Astrocyte of the spinal cord (primary cell): Measurements from ENCODE around the gene FGF14.

Experiments used
- DNase-seq: peaks from one replicate; pipeline ENCODE4 v3.0.0; 2011; ENCODE audit warnings: low read depth, low spot score
- H3K4me3 ChIP-seq: 2 replicates; pipeline ENCODE4 v1.5.1; 2011; ENCODE audit warnings: low read depth, mild to moderate bottlenecking, low read length, moderate library complexity
- in situ Hi-C: cut with HindIII; loops from 2 replicates; pipeline ENCODE4 v1.10.0; 2017; ENCODE audit warnings: low sequenced_read_pairs
- TF ChIP-seq, protein P1 (sequence below): IDR thresholded peaks from 2 replicates; pipeline ENCODE4 v1.5.1; 2012; ENCODE audit warnings: low read depth, mild to moderate bottlenecking, low read length, inconsistent platforms

Gene FGF14

DNA sequence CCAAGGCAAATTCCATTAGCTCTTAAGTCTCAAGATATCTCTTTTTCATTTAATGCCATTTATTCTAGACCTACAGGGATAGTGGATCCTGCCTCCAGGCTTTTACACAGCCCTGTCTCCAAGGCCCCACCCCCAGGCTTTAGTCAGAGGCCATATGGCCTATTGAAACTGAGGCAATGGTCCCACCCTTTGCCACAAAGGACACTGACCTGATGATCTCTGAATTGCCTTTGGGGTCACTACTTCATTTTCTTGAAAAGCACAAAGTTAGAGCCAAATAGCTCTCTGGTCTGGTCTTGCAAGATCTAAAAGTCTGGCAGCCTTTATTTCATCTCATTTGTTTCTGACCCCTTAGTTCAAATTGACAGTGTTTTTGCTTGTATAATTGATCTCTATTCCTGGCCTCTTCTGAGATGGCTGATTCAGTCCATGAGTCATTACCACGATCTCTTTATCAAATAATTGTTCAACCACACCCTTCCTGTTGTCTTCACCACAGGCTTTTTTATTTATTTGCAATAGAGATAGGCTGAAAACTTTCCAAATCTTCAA lies 209.8 kb downstream of the FGF14 start:
- no peak overlapping the region for H3K4me3 ChIP-seq
- peak; percentile 62 for DNase-seq
- in situ Hi-C loops: no loop called here
- TF ChIP-seq, protein P1, sequence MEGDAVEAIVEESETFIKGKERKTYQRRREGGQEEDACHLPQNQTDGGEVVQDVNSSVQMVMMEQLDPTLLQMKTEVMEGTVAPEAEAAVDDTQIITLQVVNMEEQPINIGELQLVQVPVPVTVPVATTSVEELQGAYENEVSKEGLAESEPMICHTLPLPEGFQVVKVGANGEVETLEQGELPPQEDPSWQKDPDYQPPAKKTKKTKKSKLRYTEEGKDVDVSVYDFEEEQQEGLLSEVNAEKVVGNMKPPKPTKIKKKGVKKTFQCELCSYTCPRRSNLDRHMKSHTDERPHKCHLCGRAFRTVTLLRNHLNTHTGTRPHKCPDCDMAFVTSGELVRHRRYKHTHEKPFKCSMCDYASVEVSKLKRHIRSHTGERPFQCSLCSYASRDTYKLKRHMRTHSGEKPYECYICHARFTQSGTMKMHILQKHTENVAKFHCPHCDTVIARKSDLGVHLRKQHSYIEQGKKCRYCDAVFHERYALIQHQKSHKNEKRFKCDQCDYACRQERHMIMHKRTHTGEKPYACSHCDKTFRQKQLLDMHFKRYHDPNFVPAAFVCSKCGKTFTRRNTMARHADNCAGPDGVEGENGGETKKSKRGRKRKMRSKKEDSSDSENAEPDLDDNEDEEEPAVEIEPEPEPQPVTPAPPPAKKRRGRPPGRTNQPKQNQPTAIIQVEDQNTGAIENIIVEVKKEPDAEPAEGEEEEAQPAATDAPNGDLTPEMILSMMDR: no peak

DNA sequence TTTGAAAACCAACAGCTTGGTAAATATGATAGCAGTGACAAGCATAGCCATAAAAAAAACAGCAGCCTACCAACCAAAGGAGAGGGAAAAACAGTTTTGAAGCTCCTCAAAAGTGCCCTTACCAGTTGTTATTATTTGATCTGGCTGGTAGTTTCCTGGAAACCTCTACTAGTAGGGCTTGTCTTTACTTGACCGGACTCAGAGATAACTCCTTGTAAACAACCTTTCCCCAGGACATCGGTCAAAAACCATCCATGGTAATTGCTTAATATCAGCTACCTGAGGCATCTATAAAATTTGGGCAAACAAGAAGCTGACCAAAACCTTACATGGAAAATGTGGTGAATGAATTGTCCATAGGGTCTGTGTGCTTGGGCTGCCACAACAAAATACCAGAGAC lies 210.9 kb downstream of the FGF14 start:
- DNase-seq: no peak
- TF ChIP-seq, protein P1: no peak
- in situ Hi-C loops: no loop called here
- H3K4me3 ChIP-seq: no peak overlapping the region

- no peak overlapping the region for H3K4me3 ChIP-seq
- no peak for DNase-seq
- TF ChIP-seq, protein P1: no peak
- in situ Hi-C loops: no loop called here
Measured at GRCh38 chr13:102187313-102187712, 214.5 kb downstream of the FGF14 start.

DNA sequence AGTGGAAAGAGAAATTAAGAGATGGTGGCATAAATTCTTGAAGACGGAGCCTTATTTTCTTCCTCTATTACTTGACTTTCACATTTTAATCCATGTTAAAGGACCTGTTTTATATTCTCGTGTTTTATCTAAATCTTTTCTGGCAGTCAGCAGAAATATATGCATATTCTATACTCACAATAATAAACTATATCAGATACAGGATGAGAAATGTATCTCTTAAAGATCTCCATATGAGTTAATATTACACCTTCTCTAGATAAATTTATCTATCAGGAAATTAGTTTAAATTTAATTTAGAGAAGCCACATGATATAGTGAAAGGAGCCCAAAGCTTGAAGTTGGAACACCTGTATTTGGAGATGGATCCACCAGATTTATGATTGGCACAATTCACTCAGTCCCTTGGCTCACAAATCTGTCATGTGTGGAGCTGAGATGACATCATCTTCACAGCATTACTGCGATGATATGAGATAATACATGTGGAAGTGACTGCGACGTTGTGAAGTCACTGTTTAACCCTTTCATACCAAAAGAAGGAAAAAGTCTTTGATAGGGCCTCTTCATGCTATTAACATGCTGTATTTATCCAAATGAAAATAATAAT lies 216.4 kb downstream of the FGF14 start:
- DNase-seq: no peak
- TF ChIP-seq, protein P1: no peak
- in situ Hi-C loops: no loop called here
- no peak overlapping the region for H3K4me3 ChIP-seq

- no peak for DNase-seq
- in situ Hi-C loops: no loop called here
- no peak overlapping the region for H3K4me3 ChIP-seq
- TF ChIP-seq, protein P1: no peak
Measured at GRCh38 chr13:102183509-102184182, 218.2 kb downstream of the FGF14 start.

DNA sequence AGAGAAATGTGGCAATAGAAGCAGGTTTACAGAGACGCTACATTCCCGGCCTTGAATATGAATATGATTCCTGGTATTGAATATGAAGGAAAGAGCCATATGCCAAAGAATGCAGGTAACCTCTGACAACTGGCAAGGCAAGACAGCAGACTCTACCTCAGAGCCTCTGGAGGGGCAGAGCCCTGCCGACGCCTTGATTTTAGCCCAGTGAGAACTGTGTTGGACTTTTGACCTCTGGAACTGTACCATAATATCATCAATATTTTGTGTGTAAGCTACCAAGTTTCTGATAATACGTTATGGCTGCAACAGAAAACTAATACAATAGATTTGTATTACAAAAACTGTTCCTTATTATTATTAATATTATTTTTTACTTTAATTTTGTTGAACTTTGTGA lies 219.7 kb downstream of the FGF14 start:
- TF ChIP-seq, protein P1: no peak
- in situ Hi-C loops: no loop called here
- no peak for DNase-seq
- no peak overlapping the region for H3K4me3 ChIP-seq
